ENCODE measurements around the gene LHX2. TPM values are rescaled to one million over a fixed set of nuclear protein-coding genes. Genes with fewer than 3 reads are reported as not detected.

Gene LHX2
- total RNA-seq, 1 experiment from 2014 or later = 0.26 TPM

DNA sequence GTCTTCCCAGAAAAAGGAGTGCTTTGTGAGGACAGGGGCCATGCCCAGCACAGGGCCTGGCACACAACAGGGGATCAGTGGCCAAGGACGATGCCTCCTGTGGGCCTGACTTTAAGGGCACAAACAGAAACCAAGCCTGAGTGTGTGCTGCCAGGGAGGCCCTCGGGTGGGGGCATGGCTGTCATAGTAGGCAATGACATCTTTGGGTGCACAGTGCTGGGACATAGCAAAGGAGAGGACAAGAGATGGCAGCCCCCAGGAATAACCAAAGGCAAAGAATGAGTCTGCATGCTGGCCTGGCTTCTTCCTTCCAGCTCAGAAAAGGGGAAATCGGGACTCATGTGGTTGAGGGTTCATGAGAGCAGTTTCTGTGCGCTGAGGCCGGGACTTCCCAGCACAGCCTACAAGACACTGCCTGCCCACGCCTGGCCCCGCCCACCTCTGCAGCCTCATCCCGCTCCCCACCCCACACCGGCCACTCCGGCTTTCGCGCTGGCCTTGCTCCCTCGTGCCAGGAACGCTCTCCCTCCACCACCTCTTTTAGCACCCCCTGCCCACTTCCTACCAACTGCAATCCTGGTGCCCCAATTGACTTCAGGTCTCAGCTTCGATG lies 13.8 kb upstream of the LHX2 start:
- peaks cover 84% of the 10 kb centered on the region for H3K27me3 ChIP-seq (replicated peaks; ENCODE audit: insufficient read depth, low read depth, low read length, poor library complexity)
- no TSS peak for BruUV-seq (replicated peaks)
- H3K36me3 ChIP-seq (ENCODE audit: insufficient read depth, low read length, poor library complexity, severe bottlenecking) = no peaks in the 10 kb centered on the region
- intact Hi-C loops (cut with micrococcal nuclease; ENCODE audit: unreplicated experiment) = no loop called here
- ChIA-PET POLR2A (ENCODE audit: low non-redundant PET) (no interaction called here), CTCF (no interaction called here)
- H3K9me3 ChIP-seq (ENCODE audit: low read depth, low read length, poor library complexity, severe bottlenecking) = no peaks in the 10 kb centered on the region
- DNase-seq (ENCODE audit: low spot score) = no peak
- no peak overlapping the region for H3K4me3 ChIP-seq (ENCODE audit: low read depth, low read length, poor library complexity, severe bottlenecking)
- TF ChIP-seq EZH2 (IDR thresholded peaks at IDR 0.05; ENCODE audit: borderline replicate concordance, low read depth, low read length, poor library complexity, severe bottlenecking) = no peak
- TF ChIP-seq, protein P1, sequence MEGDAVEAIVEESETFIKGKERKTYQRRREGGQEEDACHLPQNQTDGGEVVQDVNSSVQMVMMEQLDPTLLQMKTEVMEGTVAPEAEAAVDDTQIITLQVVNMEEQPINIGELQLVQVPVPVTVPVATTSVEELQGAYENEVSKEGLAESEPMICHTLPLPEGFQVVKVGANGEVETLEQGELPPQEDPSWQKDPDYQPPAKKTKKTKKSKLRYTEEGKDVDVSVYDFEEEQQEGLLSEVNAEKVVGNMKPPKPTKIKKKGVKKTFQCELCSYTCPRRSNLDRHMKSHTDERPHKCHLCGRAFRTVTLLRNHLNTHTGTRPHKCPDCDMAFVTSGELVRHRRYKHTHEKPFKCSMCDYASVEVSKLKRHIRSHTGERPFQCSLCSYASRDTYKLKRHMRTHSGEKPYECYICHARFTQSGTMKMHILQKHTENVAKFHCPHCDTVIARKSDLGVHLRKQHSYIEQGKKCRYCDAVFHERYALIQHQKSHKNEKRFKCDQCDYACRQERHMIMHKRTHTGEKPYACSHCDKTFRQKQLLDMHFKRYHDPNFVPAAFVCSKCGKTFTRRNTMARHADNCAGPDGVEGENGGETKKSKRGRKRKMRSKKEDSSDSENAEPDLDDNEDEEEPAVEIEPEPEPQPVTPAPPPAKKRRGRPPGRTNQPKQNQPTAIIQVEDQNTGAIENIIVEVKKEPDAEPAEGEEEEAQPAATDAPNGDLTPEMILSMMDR (conservative IDR thresholded peaks at IDR 0.05; ENCODE audit: low read depth, low read length) = no peak
- no peaks in the 10 kb centered on the region for H3K4me1 ChIP-seq (ENCODE audit: insufficient read depth, low read length, poor library complexity, severe bottlenecking)
- no peak overlapping the region for H3K27ac ChIP-seq (ENCODE audit: low read depth, low read length, poor library complexity, severe bottlenecking)

DNA sequence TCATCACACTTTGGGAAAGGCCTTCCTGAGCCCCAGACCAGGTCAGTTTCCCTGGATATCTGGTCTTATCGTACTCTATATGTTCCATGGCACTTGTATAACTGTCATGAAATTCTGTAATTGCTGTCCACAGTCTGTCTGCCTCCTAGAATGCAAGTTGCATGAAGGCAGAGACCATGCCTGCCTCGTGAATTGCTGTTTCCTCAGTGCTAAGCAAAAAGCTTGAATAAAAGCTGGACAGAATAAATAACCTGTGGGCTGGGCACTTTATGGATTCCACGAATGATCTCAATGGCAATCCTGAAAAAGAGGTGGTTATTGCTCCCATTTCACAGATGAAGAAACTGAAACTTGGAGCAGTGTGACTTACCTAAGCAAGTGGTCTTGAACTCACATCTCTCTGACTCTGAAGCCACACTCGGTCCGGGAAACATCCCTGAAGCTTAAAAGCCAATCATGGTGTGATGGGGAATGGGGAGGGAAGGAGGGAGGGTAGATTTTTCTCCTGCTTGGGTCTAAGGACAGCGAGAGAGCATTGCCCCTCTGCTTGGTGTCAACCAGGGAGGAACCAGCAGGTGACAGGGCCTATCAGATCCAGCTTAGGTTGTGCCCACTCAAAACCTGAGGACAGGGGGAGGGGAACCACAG lies 13.2 kb upstream of the LHX2 start:
- no TSS peak for BruUV-seq (replicated peaks)
- POLR2A ChIA-PET (ENCODE audit: low non-redundant PET) = no interaction called here
- no peak for TF ChIP-seq EZH2 (IDR thresholded peaks at IDR 0.05; ENCODE audit: borderline replicate concordance, low read depth, low read length, poor library complexity, severe bottlenecking)
- TF ChIP-seq, protein P1 (conservative IDR thresholded peaks at IDR 0.05; ENCODE audit: low read depth, low read length) = no peak
- H3K36me3 ChIP-seq (ENCODE audit: insufficient read depth, low read length, poor library complexity, severe bottlenecking) = no peaks in the 10 kb centered on the region
- intact Hi-C loops (cut with micrococcal nuclease; ENCODE audit: unreplicated experiment) = no loop called here
- no peaks in the 10 kb centered on the region for H3K4me1 ChIP-seq (ENCODE audit: insufficient read depth, low read length, poor library complexity, severe bottlenecking)
- H3K9me3 ChIP-seq (ENCODE audit: low read depth, low read length, poor library complexity, severe bottlenecking) = no peaks in the 10 kb centered on the region
- no peak overlapping the region for H3K27ac ChIP-seq (ENCODE audit: low read depth, low read length, poor library complexity, severe bottlenecking)
- no peak overlapping the region for H3K4me3 ChIP-seq (ENCODE audit: low read depth, low read length, poor library complexity, severe bottlenecking)
- H3K27me3 ChIP-seq (replicated peaks; ENCODE audit: insufficient read depth, low read depth, low read length, poor library complexity) = peaks cover 91% of the 10 kb centered on the region
- DNase-seq (ENCODE audit: low spot score) = no peak
- CTCF ChIA-PET = no interaction called here

DNA sequence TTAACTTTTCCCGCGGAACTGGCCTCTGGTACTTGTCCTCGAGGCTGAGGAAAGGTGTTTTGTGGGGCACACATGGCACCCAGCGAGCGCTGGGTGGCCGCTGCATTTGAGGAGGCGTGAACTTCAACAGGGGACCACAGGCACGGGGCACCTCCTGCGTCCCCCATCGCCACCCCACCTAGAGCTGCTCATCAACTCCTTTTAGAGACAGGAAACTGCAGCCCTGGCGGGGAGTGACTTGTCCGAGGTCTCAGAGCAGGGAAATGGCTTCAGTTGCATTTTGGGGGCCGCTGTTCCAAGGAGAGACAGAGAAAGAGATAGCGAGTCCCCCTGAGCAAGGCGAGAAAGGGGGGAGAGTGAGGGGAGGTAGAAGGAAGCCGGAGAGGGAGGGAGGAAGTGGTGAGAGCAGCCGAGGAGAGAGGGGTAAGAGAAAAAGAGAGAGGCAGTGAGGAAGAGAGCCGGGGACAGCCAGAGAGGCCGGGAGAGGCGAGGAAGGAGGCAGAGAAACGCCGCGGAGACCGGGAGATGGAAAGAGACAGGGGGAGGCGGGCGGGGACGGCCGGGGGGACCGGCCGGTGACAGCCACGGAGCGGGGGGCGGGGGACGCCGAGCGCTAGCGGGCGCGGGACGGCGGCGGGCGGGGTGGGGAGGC lies 12.5 kb upstream of the LHX2 start:
- H3K4me3 ChIP-seq (ENCODE audit: low read depth, low read length, poor library complexity, severe bottlenecking) = no peak overlapping the region
- no peaks in the 10 kb centered on the region for H3K9me3 ChIP-seq (ENCODE audit: low read depth, low read length, poor library complexity, severe bottlenecking)
- POLR2A ChIA-PET (ENCODE audit: low non-redundant PET) = no interaction called here
- intact Hi-C loops (cut with micrococcal nuclease; ENCODE audit: unreplicated experiment) = no loop called here
- no TSS peak for BruUV-seq (replicated peaks)
- peaks cover 92% of the 10 kb centered on the region for H3K27me3 ChIP-seq (replicated peaks; ENCODE audit: insufficient read depth, low read depth, low read length, poor library complexity)
- no peak for DNase-seq (ENCODE audit: low spot score)
- no peaks in the 10 kb centered on the region for H3K36me3 ChIP-seq (ENCODE audit: insufficient read depth, low read length, poor library complexity, severe bottlenecking)
- H3K27ac ChIP-seq (ENCODE audit: low read depth, low read length, poor library complexity, severe bottlenecking) = no peak overlapping the region
- CTCF ChIA-PET = no interaction called here
- H3K4me1 ChIP-seq (ENCODE audit: insufficient read depth, low read length, poor library complexity, severe bottlenecking) = no peaks in the 10 kb centered on the region
- TF ChIP-seq, protein P1 (conservative IDR thresholded peaks at IDR 0.05; ENCODE audit: low read depth, low read length) = no peak
- peak; percentile 98 for TF ChIP-seq EZH2 (IDR thresholded peaks at IDR 0.05; ENCODE audit: borderline replicate concordance, low read depth, low read length, poor library complexity, severe bottlenecking)
